Astrocyte (in vitro differentiated cells and primary cell): ENCODE measurements around the gene NCOR1. TPM values are rescaled to one million over a fixed set of nuclear protein-coding genes. Genes with fewer than 3 reads are reported as not detected.
"Not testable (repeated sequence)": the region's sequence is repeated elsewhere in the genome, so short reads cannot be mapped to it uniquely, and the experiment has no call there.

Experiments
- DNase-seq: peaks from one replicate; pipeline ENCODE4 v3.0.0-alpha.2; 2010; ENCODE audit warnings: low read depth
- FAIRE-seq: peaks from 2 replicates; lab custom pipeline; 2011; peaks lifted over from hg19 to GRCh38; lab: Jason Lieb, UNC
- H2AFZ ChIP-seq: 2 replicates; pipeline ENCODE4 v1.6.0; 2012; ENCODE audit warnings: low read depth, low read length, inconsistent platforms
- H3K27ac ChIP-seq: 2 replicates; pipeline ENCODE4 v1.5.1; 2011; ENCODE audit warnings: low read depth, low read length, inconsistent platforms
- H3K27me3 ChIP-seq: 2 replicates; pipeline ENCODE4 v1.6.0; 2011; ENCODE audit warnings: low read length, inconsistent platforms; ENCODE audit not compliant: insufficient read depth
- H3K36me3 ChIP-seq: 2 replicates; pipeline ENCODE4 v1.5.1; 2011; ENCODE audit warnings: low read length, inconsistent platforms; ENCODE audit not compliant: insufficient read depth
- H3K4me1 ChIP-seq: 2 replicates; pipeline ENCODE4 v1.5.1; 2011; ENCODE audit warnings: low read length, inconsistent platforms; ENCODE audit not compliant: insufficient read depth
- H3K4me2 ChIP-seq: 2 replicates; pipeline ENCODE4 v1.6.0; 2012; ENCODE audit warnings: low read length, inconsistent platforms
- H3K4me3 ChIP-seq: 2 replicates; pipeline ENCODE4 v1.5.1; 2011; ENCODE audit warnings: low read depth, mild to moderate bottlenecking, low read length, inconsistent platforms; ENCODE audit not compliant: insufficient read depth
- H3K79me2 ChIP-seq: 2 replicates; pipeline ENCODE4 v1.6.0; 2012; ENCODE audit warnings: mild to moderate bottlenecking, low read length, inconsistent platforms; ENCODE audit not compliant: insufficient read depth
- H3K9ac ChIP-seq: 2 replicates; pipeline ENCODE4 v1.6.0; 2012; ENCODE audit warnings: mild to moderate bottlenecking, low read length, inconsistent platforms
- H3K9me3 ChIP-seq: 2 replicates; pipeline ENCODE4 v1.5.1; 2012; ENCODE audit warnings: low read depth, mild to moderate bottlenecking, low read length, inconsistent platforms; ENCODE audit not compliant: insufficient read depth
- H4K20me1 ChIP-seq: 2 replicates; pipeline ENCODE4 v1.6.0; 2012; ENCODE audit warnings: low read length, inconsistent platforms; ENCODE audit not compliant: insufficient read depth
- H3K27ac Mint-ChIP-seq: one replicate; pipeline ENCODE4 v1.8.0; 2021; ENCODE audit warnings: mild to moderate bottlenecking, mixed read lengths; ENCODE audit not compliant: unreplicated experiment
- H3K27me3 Mint-ChIP-seq: one replicate; pipeline ENCODE4 v1.8.0; 2021; ENCODE audit warnings: low read depth, mixed read lengths; ENCODE audit not compliant: unreplicated experiment
- H3K36me3 Mint-ChIP-seq: one replicate; pipeline ENCODE4 v1.8.0; 2021; ENCODE audit warnings: low read depth, mixed read lengths; ENCODE audit not compliant: unreplicated experiment
- H3K4me1 Mint-ChIP-seq: one replicate; pipeline ENCODE4 v1.8.0; 2021; ENCODE audit warnings: low read depth, mixed read lengths; ENCODE audit not compliant: unreplicated experiment
- H3K4me3 Mint-ChIP-seq: one replicate; pipeline ENCODE4 v1.8.0; 2021; ENCODE audit warnings: mild to moderate bottlenecking, moderate library complexity, mixed read lengths; ENCODE audit not compliant: unreplicated experiment
- H3K9me3 Mint-ChIP-seq: one replicate; pipeline ENCODE4 v1.8.0; 2021; ENCODE audit warnings: mild to moderate bottlenecking, mixed read lengths; ENCODE audit not compliant: unreplicated experiment
- CTCF ChIP-seq: IDR thresholded peaks from 2 replicates; pipeline ENCODE4 v1.5.1; 2011; ENCODE audit warnings: low read depth, mild to moderate bottlenecking, inconsistent platforms, low read length, moderate library complexity; ENCODE audit not compliant: insufficient read depth
- EZH2 ChIP-seq: IDR thresholded peaks from 2 replicates; pipeline ENCODE4 v1.6.1; 2012; ENCODE audit warnings: mild to moderate bottlenecking, low read length, inconsistent platforms; ENCODE audit not compliant: insufficient read depth
- total RNA-seq: library from RNA; stranded (reverse); gene quantifications from 2 replicates; pipeline ENCODE4 v1.2.1, GENCODE V29; 2021

NCOR1 gene
- total RNA-seq, 1 donor from 2014 or later = 119 TPM

- H3K4me2 ChIP-seq = peak overlapping the region; percentile 25
- H4K20me1 ChIP-seq = peaks cover 66% of the 10 kb centered on the region
Observed at GRCh38 chr17:16199093-16199492, 16.2 kb downstream of the NCOR1 start.

GRCh38 chr17:16197276-16197675 is 18.1 kb downstream of the NCOR1 start:
- Histone ChIP-seq H3K27ac (no peak overlapping the region), H3K4me1 (no peaks in the 10 kb centered on the region), H3K4me3 (no peak overlapping the region), H4K20me1 (peaks cover 53% of the 10 kb centered on the region), H3K27me3 (no peaks in the 10 kb centered on the region), H3K36me3 (peaks cover 7% of the 10 kb centered on the region), H2AFZ (no peak overlapping the region), H3K9ac (no peak overlapping the region), H3K79me2 (peaks cover 94% of the 10 kb centered on the region), H3K4me2 (no peak overlapping the region), H3K9me3 (no peaks in the 10 kb centered on the region)
- Mint-ChIP-seq H3K9me3 (no peaks in the 10 kb centered on the region), H3K4me1 (peaks cover 15% of the 10 kb centered on the region), H3K36me3 (peaks cover 5% of the 10 kb centered on the region), H3K4me3 (no peak overlapping the region), H3K27me3 (no peaks in the 10 kb centered on the region), H3K27ac (no peak overlapping the region)
- FAIRE-seq (no peak), DNase-seq (no peak)
- TF ChIP-seq CTCF (no peak), EZH2 (no peak)

More at GRCh38 chr17:16199093-16199492, 16.2 kb downstream of the NCOR1 start:
- Histone ChIP-seq H3K9ac (no peak overlapping the region), H3K27ac (no peak overlapping the region), H3K79me2 (peaks cover 96% of the 10 kb centered on the region), H3K9me3 (no peaks in the 10 kb centered on the region), H3K4me1 (no peaks in the 10 kb centered on the region), H2AFZ (no peak overlapping the region), H3K36me3 (no peaks in the 10 kb centered on the region), H3K27me3 (no peaks in the 10 kb centered on the region), H3K4me3 (no peak overlapping the region)
- TF ChIP-seq CTCF = no peak
- no peak for TF ChIP-seq EZH2
- FAIRE-seq = no peak
- no peaks in the 10 kb centered on the region for H3K27me3 Mint-ChIP-seq
- no peaks in the 10 kb centered on the region for H3K9me3 Mint-ChIP-seq
- no peak overlapping the region for H3K27ac Mint-ChIP-seq
- no peaks in the 10 kb centered on the region for H3K36me3 Mint-ChIP-seq
- H3K4me1 Mint-ChIP-seq = peaks cover 27% of the 10 kb centered on the region
- H3K4me3 Mint-ChIP-seq = no peak overlapping the region
- no peak for DNase-seq

GRCh38 chr17:16194307-16194835 is 21.0 kb downstream of the NCOR1 start:
- not testable (repeated sequence) for FAIRE-seq, H3K27me3 ChIP-seq, H2AFZ ChIP-seq, DNase-seq, H3K27me3 Mint-ChIP-seq, H3K4me3 ChIP-seq, H3K36me3 ChIP-seq, H3K27ac Mint-ChIP-seq, H3K36me3 Mint-ChIP-seq, H3K9me3 Mint-ChIP-seq, H3K4me1 ChIP-seq, H3K9me3 ChIP-seq, H3K4me3 Mint-ChIP-seq, H3K9ac ChIP-seq, H3K4me2 ChIP-seq, H3K27ac ChIP-seq
- H3K4me1 Mint-ChIP-seq = peaks cover 17% of the 10 kb centered on the region
- peaks cover 52% of the 10 kb centered on the region for H4K20me1 ChIP-seq
- H3K79me2 ChIP-seq = peaks cover 94% of the 10 kb centered on the region
